Measurements from ENCODE around the gene ZNF691.
A peak's percentile ranks its signal among the peaks of the same experiment; 100 is the strongest.
"Not testable (repeated sequence)": the region's sequence is repeated elsewhere in the genome, so short reads cannot be mapped to it uniquely, and the experiment has no call there.

Gene ZNF691

GRCh38 chr1:42846257-42847110, at the start of gene ZNF691:
TSS of gene ZNF691 (plus strand) at chr1:42846613. CDS start at chr1:42849659, 3,046 bp downstream.
- peak; percentile 75 for DNase-seq (ENCODE audit: low read depth)

- no peak for DNase-seq (ENCODE audit: low read depth)
Measured at GRCh38 chr1:42797414-42797813, 49.0 kb upstream of the ZNF691 start.

GRCh38 chr1:42797979-42798378, 48.4 kb upstream of the ZNF691 start:
- no peak for DNase-seq (ENCODE audit: low read depth)

- no peak for DNase-seq (ENCODE audit: low read depth)
Measured at GRCh38 chr1:42801832-42802473, 44.5 kb upstream of the ZNF691 start.

- no peak for DNase-seq (ENCODE audit: low read depth)
Measured at GRCh38 chr1:42806171-42806570, 40.2 kb upstream of the ZNF691 start.

- DNase-seq (ENCODE audit: low read depth): no peak
Measured at GRCh38 chr1:42806593-42806992, 39.8 kb upstream of the ZNF691 start.

- no peak for DNase-seq (ENCODE audit: low read depth)
Measured at GRCh38 chr1:42807056-42807668, 39.3 kb upstream of the ZNF691 start.

- not testable (repeated sequence) for DNase-seq (ENCODE audit: low read depth)
Measured at GRCh38 chr1:42814815-42815214, 31.6 kb upstream of the ZNF691 start.

- no peak for DNase-seq (ENCODE audit: low read depth)
Measured at GRCh38 chr1:42815941-42816584, 30.4 kb upstream of the ZNF691 start.

GRCh38 chr1:42816585-42817439, 29.6 kb upstream of the ZNF691 start, which contains the start of the genes ERMAP and SVBP:
TSS of gene ERMAP (plus strand) at chr1:42817122. CDS start at chr1:42830449, 13,327 bp downstream.
TSS of gene SVBP (minus strand) at chr1:42817397. CDS start at chr1:42816544, 853 bp downstream.
- DNase-seq (ENCODE audit: low read depth): peak; percentile 97

GRCh38 chr1:42817440-42817767, 29.0 kb upstream of the ZNF691 start:
- DNase-seq (ENCODE audit: low read depth): no peak

- no peak for DNase-seq (ENCODE audit: low read depth)
Measured at GRCh38 chr1:42817976-42818375, 28.4 kb upstream of the ZNF691 start.

- DNase-seq (ENCODE audit: low read depth): no peak
Measured at GRCh38 chr1:42820813-42821212, 25.6 kb upstream of the ZNF691 start.

GRCh38 chr1:42821690-42822089, 24.7 kb upstream of the ZNF691 start:
- DNase-seq (ENCODE audit: low read depth): no peak

- no peak for DNase-seq (ENCODE audit: low read depth)
Measured at GRCh38 chr1:42822800-42823392, 23.5 kb upstream of the ZNF691 start.

GRCh38 chr1:42824481-42825035, 21.9 kb upstream of the ZNF691 start:
- DNase-seq (ENCODE audit: low read depth): no peak

- no peak for DNase-seq (ENCODE audit: low read depth)
Measured at GRCh38 chr1:42825036-42825851, 21.2 kb upstream of the ZNF691 start.

- DNase-seq (ENCODE audit: low read depth): no peak
Measured at GRCh38 chr1:42830631-42831030, 15.8 kb upstream of the ZNF691 start.

GRCh38 chr1:42831273-42831672, 15.1 kb upstream of the ZNF691 start:
- DNase-seq (ENCODE audit: low read depth): no peak

Measured in activated T-cell treated with anti-CD3 and anti-CD28 coated beads for 1 hour (primary cell).